OCI-LY1 (cell line): ENCODE data around the gene OTOG.

Experiments
- EZH2 ChIP-seq: fragments of 200-600 bp; sonication (generic), shearing (Covaris generic); IDR thresholded peaks from 2 replicates; pipeline ENCODE4 v1.8.0; 2017; ENCODE audit warnings: borderline replicate concordance, mixed run types, mild to moderate bottlenecking, antibody characterized with exemption, low read length, moderate library complexity, mixed read lengths
- TF ChIP-seq, protein P1 (sequence below): fragments of 200-600 bp; sonication (generic), shearing (Covaris generic); IDR thresholded peaks from 2 replicates; pipeline ENCODE4 v1.5.1; 2017; ENCODE audit warnings: mild to moderate bottlenecking, antibody characterized with exemption, low read length, moderate library complexity, mixed read lengths

DNA sequence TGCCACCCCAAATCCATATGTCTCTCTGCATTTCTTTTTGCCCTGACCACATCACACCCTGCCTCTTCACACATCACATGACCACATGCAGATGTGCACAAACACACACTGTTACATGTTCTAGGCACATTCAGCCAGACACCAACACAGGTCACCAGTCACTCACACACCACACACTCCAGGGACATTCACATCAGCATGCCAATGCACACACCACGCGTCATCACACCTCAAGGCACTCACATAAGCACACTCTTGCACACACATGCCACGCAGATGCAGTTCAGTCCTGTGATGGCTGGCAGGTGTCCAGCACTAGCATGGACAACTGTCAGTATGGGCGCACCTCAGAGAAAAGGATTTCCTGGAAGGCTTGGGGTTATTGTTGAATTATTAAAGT, 95.3 kb downstream of the OTOG start:
- TF ChIP-seq EZH2, result no peak
- TF ChIP-seq, protein P1, sequence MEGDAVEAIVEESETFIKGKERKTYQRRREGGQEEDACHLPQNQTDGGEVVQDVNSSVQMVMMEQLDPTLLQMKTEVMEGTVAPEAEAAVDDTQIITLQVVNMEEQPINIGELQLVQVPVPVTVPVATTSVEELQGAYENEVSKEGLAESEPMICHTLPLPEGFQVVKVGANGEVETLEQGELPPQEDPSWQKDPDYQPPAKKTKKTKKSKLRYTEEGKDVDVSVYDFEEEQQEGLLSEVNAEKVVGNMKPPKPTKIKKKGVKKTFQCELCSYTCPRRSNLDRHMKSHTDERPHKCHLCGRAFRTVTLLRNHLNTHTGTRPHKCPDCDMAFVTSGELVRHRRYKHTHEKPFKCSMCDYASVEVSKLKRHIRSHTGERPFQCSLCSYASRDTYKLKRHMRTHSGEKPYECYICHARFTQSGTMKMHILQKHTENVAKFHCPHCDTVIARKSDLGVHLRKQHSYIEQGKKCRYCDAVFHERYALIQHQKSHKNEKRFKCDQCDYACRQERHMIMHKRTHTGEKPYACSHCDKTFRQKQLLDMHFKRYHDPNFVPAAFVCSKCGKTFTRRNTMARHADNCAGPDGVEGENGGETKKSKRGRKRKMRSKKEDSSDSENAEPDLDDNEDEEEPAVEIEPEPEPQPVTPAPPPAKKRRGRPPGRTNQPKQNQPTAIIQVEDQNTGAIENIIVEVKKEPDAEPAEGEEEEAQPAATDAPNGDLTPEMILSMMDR, result no peak
